Prostate gland (tissue), 2 donors: ENCODE results near the gene APLP2. TPM values are rescaled to one million over a fixed set of nuclear protein-coding genes. Genes with fewer than 3 reads are reported as not detected.
"Not testable (repeated sequence)": the region's sequence is repeated elsewhere in the genome, so short reads cannot be mapped to it uniquely, and the experiment has no call there.

Source experiments
- DNase-seq: peaks from one replicate; pipeline ENCODE4 v3.0.0-alpha.2; 2019; ENCODE audit warnings: low spot score
- H3K27ac ChIP-seq, 2 donors: fragments of 200-600 bp; sonication (generic); 2 replicates each; pipeline ENCODE4 v1.5.1; 2017 to 2019
- H3K27me3 ChIP-seq: fragments of 200-600 bp; sonication (generic); replicated peaks from 2 replicates; pipeline ENCODE4 v1.5.1; 2019; ENCODE audit not compliant: insufficient read depth
- H3K36me3 ChIP-seq, 2 donors: fragments of 200-600 bp; sonication (generic); 1 replicate in 1 of 2; 2 replicates in 1 of 2; pipeline versions ENCODE4 v1.5.1 to v1.8.1; 2017 to 2019
- H3K4me1 ChIP-seq: fragments of 200-600 bp; sonication (generic); replicated peaks from 2 replicates; pipeline ENCODE4 v1.5.1; 2019
- H3K4me3 ChIP-seq, 2 donors: fragments of 200-600 bp; sonication (generic); 2 replicates each; pipeline ENCODE4 v1.5.1; 2017 to 2019
- H3K9me3 ChIP-seq: fragments of 200-600 bp; sonication (generic); 2 replicates; pipeline ENCODE4 v1.5.1; 2017
- POLR2A ChIP-seq: fragments of 450-650 bp; IDR thresholded peaks from one replicate; pipeline ENCODE4 v1.6.1; 2016; ENCODE audit warnings: antibody characterized with exemption, mild to moderate bottlenecking
- POLR2AphosphoS5 ChIP-seq: sonication (generic); formaldehyde crosslinking; IDR thresholded peaks from one replicate; pipeline ENCODE4 v1.6.1; 2017; ENCODE audit warnings: antibody characterized with exemption
- WGBS: methylation state at CpG from one replicate; pipeline ENCODE4 v1.1.5; 2018; 5-methylcytosine and 5-hydroxymethylcytosine counted together
- intact Hi-C: fragments of 100-400 bp; cut with DNase I; formaldehyde crosslinking; loops from one replicate; pipeline ENCODE4 v1.14.2; 2022
- total RNA-seq, 2 donors: library from RNA; depleted of rRNA; stranded (reverse); fragments of >200 nt; gene quantifications; one replicate each; pipeline ENCODE4 v1.1.0, GENCODE V29; 2016
- TF ChIP-seq, protein P1 (sequence below), 4 experiments: fragments of 200-600 bp in 2 of 4; fragments of 450-650 bp in 2 of 4; sonication (generic) in 2 of 4; IDR thresholded peaks; 1 replicate in 3 of 4; 2 replicates in 1 of 4; pipeline ENCODE4 v1.5.1; 2016 to 2019; ENCODE audit warnings: antibody characterized with exemption in 4 of 4, mild to moderate bottlenecking in 2 of 4, moderate library complexity in 2 of 4

The APLP2 gene
- total RNA-seq, 2 donors from 2014 or later, result 222 to 434 TPM

- TF ChIP-seq, protein P1, sequence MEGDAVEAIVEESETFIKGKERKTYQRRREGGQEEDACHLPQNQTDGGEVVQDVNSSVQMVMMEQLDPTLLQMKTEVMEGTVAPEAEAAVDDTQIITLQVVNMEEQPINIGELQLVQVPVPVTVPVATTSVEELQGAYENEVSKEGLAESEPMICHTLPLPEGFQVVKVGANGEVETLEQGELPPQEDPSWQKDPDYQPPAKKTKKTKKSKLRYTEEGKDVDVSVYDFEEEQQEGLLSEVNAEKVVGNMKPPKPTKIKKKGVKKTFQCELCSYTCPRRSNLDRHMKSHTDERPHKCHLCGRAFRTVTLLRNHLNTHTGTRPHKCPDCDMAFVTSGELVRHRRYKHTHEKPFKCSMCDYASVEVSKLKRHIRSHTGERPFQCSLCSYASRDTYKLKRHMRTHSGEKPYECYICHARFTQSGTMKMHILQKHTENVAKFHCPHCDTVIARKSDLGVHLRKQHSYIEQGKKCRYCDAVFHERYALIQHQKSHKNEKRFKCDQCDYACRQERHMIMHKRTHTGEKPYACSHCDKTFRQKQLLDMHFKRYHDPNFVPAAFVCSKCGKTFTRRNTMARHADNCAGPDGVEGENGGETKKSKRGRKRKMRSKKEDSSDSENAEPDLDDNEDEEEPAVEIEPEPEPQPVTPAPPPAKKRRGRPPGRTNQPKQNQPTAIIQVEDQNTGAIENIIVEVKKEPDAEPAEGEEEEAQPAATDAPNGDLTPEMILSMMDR (IDR thresholded peaks at IDR 0.05), result no peak
- TF ChIP-seq POLR2A, result no peak
- no peak for TF ChIP-seq POLR2AphosphoS5
- no peak for DNase-seq
- Histone ChIP-seq H3K4me1 (peaks cover 11% of the 10 kb centered on the region), H3K9me3 (no peaks in the 10 kb centered on the region), H3K27me3 (no peaks in the 10 kb centered on the region), H3K27ac (no peak overlapping the region), H3K36me3 (no peaks in the 10 kb centered on the region), H3K4me3 (no peak overlapping the region)
- 80% methylated on average over 5 of the region's 5 CpGs for WGBS
- intact Hi-C loops, result no loop called here
These were observed 36.7 kb downstream of the APLP2 start for GRCh38 chr11:130106381-130106780.

GRCh38 chr11:130108671-130109070 is 39.0 kb downstream of the APLP2 start:
- H3K9me3 ChIP-seq, H3K4me3 ChIP-seq, DNase-seq, H3K27me3 ChIP-seq, intact Hi-C loops, H3K36me3 ChIP-seq, H3K27ac ChIP-seq, H3K4me1 ChIP-seq: not testable (repeated sequence)
- WGBS, result 91% methylated on average over 4 of the region's 4 CpGs

DNA sequence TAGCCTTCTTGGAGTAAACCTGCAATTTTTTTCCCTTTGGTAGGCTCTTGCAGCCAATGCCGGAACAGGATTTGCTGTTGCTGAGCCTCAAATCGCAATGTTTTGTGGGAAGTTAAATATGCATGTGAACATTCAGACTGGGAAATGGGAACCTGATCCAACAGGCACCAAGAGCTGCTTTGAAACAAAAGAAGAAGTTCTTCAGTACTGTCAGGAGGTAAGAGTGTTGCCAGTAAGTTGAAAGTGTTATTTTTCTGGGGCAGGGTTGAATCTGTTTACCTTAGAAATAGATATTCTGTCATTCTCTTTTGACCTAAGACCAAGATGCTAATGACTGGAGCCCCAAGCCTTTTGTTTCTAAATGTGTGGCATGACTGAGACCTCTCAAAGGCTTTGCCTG is 39.7 kb downstream of the APLP2 start:
- WGBS, result 85% methylated on average over 2 of the region's 2 CpGs
- TF ChIP-seq POLR2AphosphoS5, result no peak
- no peak for DNase-seq
- Histone ChIP-seq H3K36me3 (no peaks in the 10 kb centered on the region), H3K4me1 (no peaks in the 10 kb centered on the region), H3K27me3 (no peaks in the 10 kb centered on the region), H3K27ac (no peak overlapping the region), H3K9me3 (no peaks in the 10 kb centered on the region), H3K4me3 (no peak overlapping the region)
- intact Hi-C loops, result no loop called here

GRCh38 chr11:130110339-130111108 is 40.8 kb downstream of the APLP2 start:
- H3K9me3 ChIP-seq, result no peaks in the 10 kb centered on the region
- 85% methylated on average over 7 of the region's 7 CpGs for WGBS
- intact Hi-C loops, result no loop called here
- H3K4me3 ChIP-seq, result no peak overlapping the region
- H3K36me3 ChIP-seq, result no peaks in the 10 kb centered on the region
- TF ChIP-seq, protein P1 (IDR thresholded peaks at IDR 0.05), result no peak
- TF ChIP-seq POLR2AphosphoS5, result no peak
- no peak for TF ChIP-seq POLR2A
- no peak for DNase-seq
- no peaks in the 10 kb centered on the region for H3K4me1 ChIP-seq
- no peak overlapping the region for H3K27ac ChIP-seq
- no peaks in the 10 kb centered on the region for H3K27me3 ChIP-seq

- WGBS, result 95% methylated on average over 10 of the region's 10 CpGs
- Histone ChIP-seq H3K27me3 (no peaks in the 10 kb centered on the region), H3K27ac (no peak overlapping the region), H3K4me1 (no peaks in the 10 kb centered on the region), H3K4me3 (no peak overlapping the region), H3K9me3 (no peaks in the 10 kb centered on the region), H3K36me3 (no peaks in the 10 kb centered on the region)
- intact Hi-C loops, result no loop called here
- DNase-seq, result no peak
- TF ChIP-seq POLR2A, result no peak
- TF ChIP-seq, protein P1 (IDR thresholded peaks at IDR 0.05), result no peak
These were observed 42.6 kb downstream of the APLP2 start for GRCh38 chr11:130112071-130112830.

- 70% methylated on average over 5 of the region's 5 CpGs for WGBS
- intact Hi-C loops, result no loop called here
- Histone ChIP-seq H3K4me3 (no peak overlapping the region), H3K9me3 (no peaks in the 10 kb centered on the region), H3K4me1 (no peaks in the 10 kb centered on the region), H3K27ac (no peak overlapping the region), H3K36me3 (no peaks in the 10 kb centered on the region), H3K27me3 (no peaks in the 10 kb centered on the region)
- TF ChIP-seq, protein P1 (IDR thresholded peaks at IDR 0.05), result no peak
- TF ChIP-seq POLR2A (no peak), POLR2AphosphoS5 (no peak)
- DNase-seq, result no peak
These were observed 44.6 kb downstream of the APLP2 start for GRCh38 chr11:130114281-130114680.
